Mucosa of descending colon (tissue), 3 donors: Measurements from ENCODE around the gene TMEM119. TPM values are rescaled to one million over a fixed set of nuclear protein-coding genes. Genes with fewer than 3 reads are reported as not detected.

Experiments used
- ATAC-seq: fragments of 200-7000 bp; cut with Tn5 transposase; one replicate; pipeline ENCODE4 v1.9.1; 2020; ENCODE audit warnings: mild to moderate bottlenecking, moderate library complexity
- DNase-seq, 3 donors: peaks; one replicate each; pipeline ENCODE4 v3.0.0-alpha.2; 2020
- H3K36me3 ChIP-seq: fragments of 200-600 bp; one replicate; pipeline ENCODE4 v1.8.0; 2021; ENCODE audit warnings: low read depth, mild to moderate bottlenecking
- H3K4me1 ChIP-seq: fragments of 200-600 bp; one replicate; pipeline ENCODE4 v1.8.0; 2021; ENCODE audit warnings: low read depth, mild to moderate bottlenecking
- H3K4me3 ChIP-seq: fragments of 200-600 bp; one replicate; pipeline ENCODE4 v1.8.0; 2021; ENCODE audit warnings: mild to moderate bottlenecking
- H3K9me3 ChIP-seq: fragments of 200-600 bp; one replicate; pipeline ENCODE4 v1.8.0; 2021; ENCODE audit warnings: mild to moderate bottlenecking
- intact Hi-C, 2 donors: fragments of 100-400 bp; cut with DNase I in 1 of 2; cut with micrococcal nuclease in 1 of 2; formaldehyde crosslinking; loops; one replicate each; pipeline versions ENCODE4 v1.11.0 to v1.11.1; 2022; cut with DNase I, micrococcal nuclease
- total RNA-seq, 3 donors: library from RNA; stranded (reverse); fragmentation: NEBNext Ultra II Directional in 2 of 3; extraction: Animal tissue kit (Norgen Biotek cat#: 25700) in 2 of 3; gene quantifications; one replicate each; pipeline versions ENCODE4 v1.2.1 to v1.2.4, GENCODE V29; 2021 to 2023
- TF ChIP-seq, protein P1 (sequence below): fragments of 200-600 bp; IDR thresholded peaks from one replicate; pipeline ENCODE4 v1.8.0; 2022; ENCODE audit warnings: antibody characterized with exemption, mild to moderate bottlenecking
- donor health status: DM: no; HTN: no; CAD: no; lungs with moderate emphysema.
- donor health status: DM: no; HTN: no; CAD: no.
- donor health status: DM: no; HTN: yes; CAD: no.

Gene TMEM119
- total RNA-seq, 3 donors from 2014 or later, result 4.1 to 7.0 (median 5.1) TPM

DNA sequence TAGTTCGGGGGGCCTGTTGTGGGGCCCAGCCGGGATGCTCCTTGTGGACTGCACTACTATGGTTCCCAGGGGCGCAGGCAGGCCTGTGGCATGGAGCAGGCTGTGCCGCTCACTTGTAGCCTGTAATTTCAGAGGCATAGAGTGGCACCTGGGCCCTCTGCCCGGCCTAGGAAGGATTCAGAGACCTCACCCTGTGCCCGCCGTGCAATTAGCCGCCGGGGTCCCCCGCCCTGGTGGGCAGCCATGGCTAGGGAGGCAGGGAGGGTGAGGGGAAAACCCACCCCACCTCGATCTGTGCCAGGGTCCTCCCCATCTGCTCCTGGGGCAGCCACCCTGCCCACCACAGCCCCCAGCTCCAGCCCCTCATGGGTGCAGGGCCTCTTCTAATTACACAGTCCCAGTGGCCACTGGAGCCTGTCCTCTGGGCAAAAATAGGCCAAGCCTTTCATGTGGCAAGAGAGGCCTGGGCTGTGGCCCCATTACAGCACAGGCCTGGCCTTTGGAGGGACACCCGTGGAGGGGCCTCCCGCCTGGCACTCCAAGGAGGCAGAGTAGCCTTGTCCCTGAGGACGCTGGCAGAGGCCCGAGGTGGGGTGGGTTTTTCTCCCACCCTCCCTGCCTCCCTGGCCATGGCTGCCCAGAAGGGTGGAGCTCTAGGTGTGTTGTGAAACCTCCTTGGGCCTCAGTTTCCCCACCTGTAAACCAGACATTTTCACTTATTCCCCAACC, 5.3 kb upstream of the TMEM119 start:
- H3K4me3 ChIP-seq, result no peak overlapping the region
- ATAC-seq (no peak), DNase-seq (no peak)
- H3K4me1 ChIP-seq, result no peaks in the 10 kb centered on the region
- no peaks in the 10 kb centered on the region for H3K36me3 ChIP-seq
- intact Hi-C loops, result no loop called here
- TF ChIP-seq, protein P1, sequence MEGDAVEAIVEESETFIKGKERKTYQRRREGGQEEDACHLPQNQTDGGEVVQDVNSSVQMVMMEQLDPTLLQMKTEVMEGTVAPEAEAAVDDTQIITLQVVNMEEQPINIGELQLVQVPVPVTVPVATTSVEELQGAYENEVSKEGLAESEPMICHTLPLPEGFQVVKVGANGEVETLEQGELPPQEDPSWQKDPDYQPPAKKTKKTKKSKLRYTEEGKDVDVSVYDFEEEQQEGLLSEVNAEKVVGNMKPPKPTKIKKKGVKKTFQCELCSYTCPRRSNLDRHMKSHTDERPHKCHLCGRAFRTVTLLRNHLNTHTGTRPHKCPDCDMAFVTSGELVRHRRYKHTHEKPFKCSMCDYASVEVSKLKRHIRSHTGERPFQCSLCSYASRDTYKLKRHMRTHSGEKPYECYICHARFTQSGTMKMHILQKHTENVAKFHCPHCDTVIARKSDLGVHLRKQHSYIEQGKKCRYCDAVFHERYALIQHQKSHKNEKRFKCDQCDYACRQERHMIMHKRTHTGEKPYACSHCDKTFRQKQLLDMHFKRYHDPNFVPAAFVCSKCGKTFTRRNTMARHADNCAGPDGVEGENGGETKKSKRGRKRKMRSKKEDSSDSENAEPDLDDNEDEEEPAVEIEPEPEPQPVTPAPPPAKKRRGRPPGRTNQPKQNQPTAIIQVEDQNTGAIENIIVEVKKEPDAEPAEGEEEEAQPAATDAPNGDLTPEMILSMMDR, result no peak
- no peaks in the 10 kb centered on the region for H3K9me3 ChIP-seq

DNA sequence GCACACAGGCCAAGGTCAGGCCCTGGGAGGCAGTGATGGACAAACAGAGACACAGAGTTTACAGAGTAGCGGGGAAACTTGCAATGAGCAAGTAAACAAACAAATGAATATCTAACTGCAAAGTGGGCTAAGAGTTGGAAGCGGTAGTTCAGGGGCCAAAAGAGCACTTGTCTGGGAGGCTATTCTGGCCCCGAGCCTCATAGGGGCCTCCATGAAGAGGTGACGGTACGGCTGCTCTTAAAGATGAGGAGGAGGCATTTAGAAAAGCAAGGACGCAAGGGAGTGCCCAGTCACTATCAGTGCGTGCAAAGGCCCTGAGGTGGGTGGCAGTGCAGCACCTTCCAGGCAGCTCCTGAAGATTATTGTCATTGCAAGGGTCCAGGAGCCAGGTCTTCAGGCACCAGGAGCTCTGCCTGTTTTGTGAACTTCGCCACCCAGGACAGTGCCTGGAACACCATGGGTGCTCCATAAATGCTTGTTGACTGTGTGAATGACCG, 4.4 kb upstream of the TMEM119 start:
- H3K9me3 ChIP-seq, result no peaks in the 10 kb centered on the region
- H3K4me1 ChIP-seq, result no peaks in the 10 kb centered on the region
- H3K36me3 ChIP-seq, result no peaks in the 10 kb centered on the region
- ATAC-seq, result no peak
- TF ChIP-seq, protein P1, result no peak
- H3K4me3 ChIP-seq, result no peak overlapping the region
- DNase-seq, result no peak
- intact Hi-C loops, result no loop called here

DNA sequence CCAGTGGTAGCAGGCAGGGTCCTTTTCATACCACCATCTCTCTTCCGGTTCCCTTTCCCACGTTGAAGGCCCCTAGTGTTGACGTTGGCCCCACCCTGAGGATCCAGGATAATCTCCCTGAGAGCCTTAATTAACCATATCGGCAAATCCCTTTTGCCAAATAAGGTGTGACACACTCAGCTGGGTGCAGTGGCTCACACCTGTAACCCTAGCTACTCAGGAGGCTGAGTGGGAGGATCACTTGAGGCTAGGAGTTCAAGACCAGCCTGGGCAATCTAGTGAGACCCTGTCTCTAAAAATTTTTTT, 2.8 kb upstream of the TMEM119 start:
- intact Hi-C loops, result no loop called here
- TF ChIP-seq, protein P1, result no peak
- ATAC-seq, result no peak
- no peak for DNase-seq
- H3K36me3 ChIP-seq, result no peaks in the 10 kb centered on the region
- no peak overlapping the region for H3K4me3 ChIP-seq
- H3K4me1 ChIP-seq, result no peaks in the 10 kb centered on the region
- no peaks in the 10 kb centered on the region for H3K9me3 ChIP-seq

DNA sequence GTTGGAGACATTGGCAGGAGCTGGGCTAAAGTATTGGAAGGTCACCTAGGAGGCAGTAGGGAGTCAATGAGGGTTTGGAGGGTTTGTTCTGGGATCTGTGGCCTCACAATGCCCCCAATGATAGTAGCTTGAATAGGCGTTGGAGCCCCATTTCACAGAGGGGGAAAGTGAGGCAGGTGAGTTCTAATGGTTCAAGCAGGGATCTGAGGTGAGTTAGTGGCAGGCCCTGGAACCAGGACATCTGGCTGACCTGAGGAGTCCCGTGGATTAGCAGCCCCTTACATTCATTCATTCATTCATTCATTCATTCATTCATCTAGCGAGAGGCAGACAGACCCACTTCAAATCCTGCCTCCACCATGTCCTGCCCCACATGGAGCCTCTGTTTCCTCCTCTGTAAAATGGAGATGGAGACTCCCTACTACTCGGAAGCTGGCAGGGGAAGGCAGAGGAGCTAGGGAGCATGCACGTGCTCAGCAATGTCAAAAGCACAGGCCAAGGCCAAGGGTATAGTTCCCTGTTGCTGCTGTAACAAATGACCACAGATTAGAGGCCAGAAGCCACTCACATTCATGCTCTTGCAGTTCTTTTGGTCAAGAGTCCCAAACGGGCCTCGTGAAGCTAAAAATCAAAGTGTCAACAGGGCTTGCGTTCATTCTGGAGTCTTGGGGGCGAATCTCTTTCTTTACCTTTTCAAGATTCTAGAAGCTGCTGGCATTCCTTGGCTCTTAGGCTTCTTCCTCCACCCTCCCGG, 2.2 kb upstream of the TMEM119 start:
- TF ChIP-seq, protein P1, result no peak
- Histone ChIP-seq H3K9me3 (no peaks in the 10 kb centered on the region), H3K36me3 (no peaks in the 10 kb centered on the region), H3K4me3 (no peak overlapping the region), H3K4me1 (no peaks in the 10 kb centered on the region)
- no peak for ATAC-seq
- intact Hi-C loops, result no loop called here
- DNase-seq, result no peak

DNA sequence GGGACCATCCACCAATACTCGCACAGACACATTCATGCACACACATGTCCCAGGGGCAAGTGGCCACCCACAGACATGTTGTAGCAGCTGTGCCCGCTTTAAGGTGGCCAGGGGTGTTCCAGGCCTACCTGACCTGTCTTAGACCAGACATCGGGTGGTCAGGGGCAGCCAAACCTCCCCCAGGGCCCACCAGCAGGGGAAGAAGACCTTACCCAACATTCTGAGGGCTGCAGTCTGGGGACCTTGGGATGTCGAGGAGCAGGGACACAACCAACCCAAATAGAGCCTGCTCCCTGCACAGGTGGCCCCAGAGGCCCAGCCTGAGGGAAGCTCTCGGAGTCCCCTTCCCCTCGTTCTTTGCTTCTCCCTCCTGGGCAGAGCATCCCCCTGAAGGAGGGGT, 1.7 kb upstream of the TMEM119 start:
- TF ChIP-seq, protein P1, result no peak
- H3K4me3 ChIP-seq, result no peak overlapping the region
- ATAC-seq, result no peak
- intact Hi-C loops, result no loop called here
- no peaks in the 10 kb centered on the region for H3K36me3 ChIP-seq
- no peak for DNase-seq
- no peaks in the 10 kb centered on the region for H3K4me1 ChIP-seq
- H3K9me3 ChIP-seq, result no peaks in the 10 kb centered on the region
